ENCODE measurements around the gene SCPEP1. TPM values are rescaled to one million over a fixed set of nuclear protein-coding genes. Genes with fewer than 3 reads are reported as not detected.

SCPEP1 gene
- total and polyA plus RNA-seq, 8 donors, result 6.7 to 74.9 (median 35.8) TPM

DNA sequence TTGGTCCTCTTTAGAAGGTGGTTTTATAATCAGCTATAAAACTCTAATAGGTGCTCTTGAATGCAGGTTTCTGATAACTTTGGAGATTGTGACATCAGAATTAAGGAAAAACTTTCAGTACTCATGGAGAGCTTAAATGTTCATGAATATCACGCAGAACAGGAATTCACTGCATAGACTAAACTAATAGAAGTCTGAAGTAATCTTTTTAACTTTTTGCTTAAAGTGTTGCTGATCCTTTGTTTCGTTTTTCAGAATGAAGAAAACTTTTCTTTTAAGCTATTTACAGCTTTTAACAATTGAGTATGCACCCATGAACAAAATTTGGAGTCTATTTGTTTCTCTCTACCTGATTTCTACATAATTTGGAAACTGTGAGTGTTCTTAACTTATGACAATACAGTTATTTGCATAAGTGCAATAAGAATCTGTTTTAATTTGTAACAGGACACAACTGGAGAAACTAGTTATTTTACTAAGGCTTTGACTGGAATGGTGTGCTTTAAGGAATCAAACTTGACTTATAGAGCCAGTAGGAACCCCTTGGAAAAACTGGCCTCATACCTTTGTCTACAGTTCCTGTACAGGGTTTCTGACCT is 47.1 kb upstream of the SCPEP1 start:
- Histone ChIP-seq H3K27ac (no peak overlapping the region), H3K9me3 (peaks cover 0 to 13% (median 0%) of the 10 kb centered on the region in 4 donors), H3K36me3 (peaks cover 0 to 34% (median 22%) of the 10 kb centered on the region in 4 donors), H3K4me1 (no peaks in the 10 kb centered on the region), H3K4me3 (no peak overlapping the region), H3K27me3 (no peaks in the 10 kb centered on the region)
- WGBS, 5 donors, result 88 to 96% (median 94%) methylated on average over 2 of the region's 2 CpGs
- DNase-seq, result no peak
- TF ChIP-seq POLR2A (IDR thresholded peaks at IDR 0.05) (no peak), POLR2AphosphoS5 (IDR thresholded peaks at IDR 0.05) (no peak), CTCF (IDR thresholded peaks at IDR 0.05) (no peak), EP300 (IDR thresholded peaks at IDR 0.05) (no peak)
- intact Hi-C loops (cut with DNase I; ENCODE audit: low total_unique reads), result no loop called here

DNA sequence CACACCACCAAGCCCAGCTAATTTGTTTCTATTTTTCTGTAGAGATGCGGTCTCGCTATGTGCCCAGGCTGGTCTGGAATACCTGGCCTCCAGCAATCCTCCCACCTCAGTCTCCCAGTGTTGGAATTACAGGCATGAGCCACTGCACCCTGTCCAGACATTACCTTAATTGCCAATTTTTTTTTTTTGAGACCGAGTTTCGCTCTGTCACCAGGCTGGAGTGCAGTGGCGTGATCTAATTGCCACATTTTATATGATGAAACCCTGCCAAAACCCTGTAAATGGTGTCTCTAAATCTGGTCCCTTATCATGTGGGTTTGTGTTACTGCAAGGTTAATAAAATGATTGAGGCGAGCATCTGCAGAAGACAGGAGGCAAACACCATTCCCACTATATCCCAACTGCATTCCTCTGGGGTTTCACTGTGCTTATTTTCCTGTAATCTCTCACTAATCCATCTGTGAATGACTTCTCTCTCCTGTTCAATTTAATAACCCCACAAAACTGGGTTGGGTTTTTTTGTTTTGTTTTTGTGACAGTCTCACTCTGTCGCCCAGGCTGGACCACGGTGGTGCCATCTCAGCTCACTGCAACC is 44.7 kb upstream of the SCPEP1 start:
- Histone ChIP-seq H3K4me3 (no peak overlapping the region), H3K27me3 (no peaks in the 10 kb centered on the region), H3K27ac (no peak overlapping the region), H3K4me1 (peaks cover 0 to 10% (median 0%) of the 10 kb centered on the region in 4 donors), H3K9me3 (peaks cover 0 to 13% (median 0%) of the 10 kb centered on the region in 4 donors), H3K36me3 (peaks cover 8 to 58% (median 45%) of the 10 kb centered on the region in 4 donors)
- no peak for DNase-seq
- TF ChIP-seq EP300 (IDR thresholded peaks at IDR 0.05) (no peak), POLR2AphosphoS5 (IDR thresholded peaks at IDR 0.05) (no peak), CTCF (IDR thresholded peaks at IDR 0.05) (no peak), POLR2A (IDR thresholded peaks at IDR 0.05) (no peak)
- 94 to 97% (median 95%) methylated on average over 8 of the region's 8 CpGs for WGBS, 5 donors
- intact Hi-C loops (cut with DNase I; ENCODE audit: low total_unique reads), result no loop called here

GRCh38 chr17:56933868-56934267 is 44.1 kb upstream of the SCPEP1 start:
- intact Hi-C loops (cut with DNase I; ENCODE audit: low total_unique reads), result no loop called here
- Histone ChIP-seq H3K9me3 (peaks cover 0 to 12% (median 0%) of the 10 kb centered on the region in 4 donors), H3K4me3 (no peak overlapping the region), H3K27me3 (no peaks in the 10 kb centered on the region), H3K36me3 (peaks cover 11 to 64% (median 51%) of the 10 kb centered on the region in 4 donors), H3K4me1 (peaks cover 0 to 10% (median 0%) of the 10 kb centered on the region in 4 donors), H3K27ac (no peak overlapping the region)
- WGBS, 5 donors, result 81 to 100% (median 92%) methylated on average over 1 of the region's 1 CpG
- no peak for DNase-seq
- TF ChIP-seq POLR2A (IDR thresholded peaks at IDR 0.05) (no peak), CTCF (IDR thresholded peaks at IDR 0.05) (no peak), EP300 (IDR thresholded peaks at IDR 0.05) (no peak), POLR2AphosphoS5 (IDR thresholded peaks at IDR 0.05) (no peak)

- no peak for DNase-seq
- intact Hi-C loops (cut with DNase I; ENCODE audit: low total_unique reads), result no loop called here
- Histone ChIP-seq H3K27me3 (no peaks in the 10 kb centered on the region), H3K36me3 (peaks cover 11 to 68% (median 55%) of the 10 kb centered on the region in 4 donors), H3K9me3 (peaks cover 0 to 8% (median 0%) of the 10 kb centered on the region in 4 donors), H3K4me1 (peaks cover 0 to 10% (median 0%) of the 10 kb centered on the region in 4 donors), H3K27ac (no peak overlapping the region), H3K4me3 (no peak overlapping the region)
- 92 to 97% (median 95%) methylated on average over 4 of the region's 4 CpGs for WGBS, 5 donors
- TF ChIP-seq CTCF (IDR thresholded peaks at IDR 0.05), result no peak
- TF ChIP-seq POLR2AphosphoS5 (IDR thresholded peaks at IDR 0.05), result no peak
- TF ChIP-seq EP300 (IDR thresholded peaks at IDR 0.05), result no peak
- no peak for TF ChIP-seq POLR2A (IDR thresholded peaks at IDR 0.05)
Observed at GRCh38 chr17:56934280-56934679, 43.7 kb upstream of the SCPEP1 start.
